Measurements from ENCODE around the gene GPR132.

GPR132 gene

DNA sequence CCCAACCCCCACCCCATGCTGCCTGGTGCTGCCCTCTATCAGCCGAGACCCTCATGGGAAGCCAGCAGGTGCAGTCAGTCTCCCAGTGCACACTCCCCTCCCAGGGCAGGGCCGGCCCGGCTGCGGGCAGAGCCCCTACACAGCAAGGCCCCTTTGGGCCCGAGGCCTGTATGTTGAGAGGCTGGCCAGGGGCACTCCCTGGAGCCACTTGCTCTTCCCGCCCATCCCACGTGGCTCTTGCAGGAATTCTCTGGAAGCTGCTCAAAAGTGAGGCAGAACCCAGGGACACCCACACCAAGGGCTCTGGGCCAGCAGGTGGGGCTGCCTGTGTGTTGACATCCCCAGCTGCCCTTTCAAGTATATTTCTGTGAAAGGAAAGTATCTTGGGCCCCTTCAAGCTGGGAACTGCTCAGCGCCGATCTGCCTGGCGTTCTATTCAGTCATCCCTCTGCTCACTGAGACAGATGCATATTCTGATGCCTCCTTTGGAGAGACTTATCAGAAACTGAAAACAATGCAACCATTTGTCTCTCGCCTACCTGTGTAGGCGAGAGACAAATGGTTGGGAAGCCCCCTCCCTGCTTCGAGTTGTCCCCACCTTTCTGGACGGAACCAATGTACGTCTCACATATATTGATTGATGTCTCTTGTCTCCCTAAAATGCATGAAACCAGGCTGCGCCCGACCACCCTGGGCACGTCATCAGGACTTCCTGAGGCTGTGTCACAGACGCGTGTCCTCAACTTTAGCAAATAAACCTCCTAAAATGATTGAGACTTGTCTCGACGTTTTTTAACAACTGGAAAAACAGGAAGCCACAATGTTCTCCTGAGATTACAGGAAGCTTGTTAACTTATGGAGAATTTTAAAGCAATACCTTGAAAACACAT is 6.0 kb downstream of the GPR132 start:
- TF ChIP-seq Cebpa-rat (IDR thresholded peaks at IDR 0.05), result no peak
- Histone ChIP-seq H3K4me2 (peak overlapping the region; percentile 96 to 100 (median 98)), H3K27me3 (no peaks in the 10 kb centered on the region), H4K20me1 (peaks cover 0 to 63% (median 50%) of the 10 kb centered on the region in 11 experiments; a peak in 19 of 22 replicates), H3K9me3 (replicated peaks in 1 of 11) (no peaks in the 10 kb centered on the region), H3K4me3 (peak overlapping the region; percentile 12 to 82 (median 66); a peak in 15 of 20 replicates), H3K36me3 (peaks cover 31 to 39% (median 37%) of the 10 kb centered on the region in 11 experiments), H3K4me1 (peaks cover 64 to 72% (median 67%) of the 10 kb centered on the region in 10 experiments), H3K27ac (peak overlapping the region; percentile 78 to 96 (median 93)), H3K9ac (peak overlapping the region; percentile 74 to 93 (median 87); a peak in 21 of 22 replicates)

- peak overlapping the region in 9 of 10 experiments; percentile 2 to 82 (median 71); a peak in 12 of 20 replicates for H3K4me3 ChIP-seq
- H3K9me3 ChIP-seq (replicated peaks in 1 of 11), result no peaks in the 10 kb centered on the region
- H4K20me1 ChIP-seq, result peaks cover 5 to 70% (median 57%) of the 10 kb centered on the region in 11 experiments; a peak in 19 of 22 replicates
- H3K9ac ChIP-seq, result peak overlapping the region; percentile 74 to 93 (median 87); a peak in 21 of 22 replicates
- peaks cover 38 to 46% (median 44%) of the 10 kb centered on the region in 11 experiments for H3K36me3 ChIP-seq
- TF ChIP-seq Cebpa-rat (IDR thresholded peaks at IDR 0.05), result no peak
- peaks cover 57 to 65% (median 60%) of the 10 kb centered on the region in 10 experiments for H3K4me1 ChIP-seq
- no peaks in the 10 kb centered on the region for H3K27me3 ChIP-seq
- H3K4me2 ChIP-seq, result peak overlapping the region; percentile 96 to 100 (median 98)
- H3K27ac ChIP-seq, result peak overlapping the region; percentile 0 to 96 (median 93); a peak in 20 of 22 replicates
Observed at GRCh38 chr14:105058521-105059034, 6.7 kb downstream of the GPR132 start.

DNA sequence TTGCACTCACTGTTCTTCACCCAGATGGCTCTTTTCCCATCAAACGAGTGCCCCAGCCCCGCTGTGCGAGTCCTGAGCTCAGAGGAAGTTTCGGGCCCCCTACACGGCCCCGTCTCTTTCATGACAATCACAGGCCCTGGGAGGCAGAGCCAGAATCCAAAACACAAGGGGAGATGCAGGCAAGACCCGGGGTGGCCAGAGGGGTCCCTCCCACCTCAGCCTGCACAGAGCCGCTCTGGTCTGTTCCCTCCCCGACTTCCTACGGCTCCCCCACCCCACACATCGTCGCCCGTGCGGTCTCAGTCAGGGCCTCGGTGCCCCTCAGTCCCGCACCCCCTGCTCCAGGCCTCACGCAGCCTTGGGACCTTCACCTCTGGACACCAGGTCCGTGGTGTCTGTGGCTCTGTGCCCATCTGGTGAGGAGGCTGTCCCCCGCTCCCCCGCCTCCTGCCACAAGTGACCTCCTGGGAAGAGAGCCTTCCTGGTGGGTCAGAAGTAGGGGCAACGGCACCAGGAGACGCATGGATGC is 8.9 kb downstream of the GPR132 start:
- Histone ChIP-seq H3K4me2 (no peak overlapping the region), H3K4me3 (no peak overlapping the region), H3K4me1 (peaks cover 34 to 42% (median 38%) of the 10 kb centered on the region in 10 experiments), H3K9ac (peak overlapping the region in 1 of 11 experiments; percentile 28; a peak in 2 of 22 replicates), H4K20me1 (peaks cover 5 to 88% (median 74%) of the 10 kb centered on the region in 11 experiments; a peak in 20 of 22 replicates), H3K9me3 (replicated peaks in 1 of 11) (no peaks in the 10 kb centered on the region), H3K36me3 (peaks cover 55 to 69% (median 66%) of the 10 kb centered on the region in 11 experiments), H3K27me3 (no peaks in the 10 kb centered on the region), H3K27ac (no peak overlapping the region; a peak in 1 of 22 replicates)
- TF ChIP-seq Cebpa-rat (IDR thresholded peaks at IDR 0.05), result no peak

- H3K4me2 ChIP-seq, result no peak overlapping the region
Observed at GRCh38 chr14:105055736-105056302, 9.4 kb downstream of the GPR132 start.

GRCh38 chr14:105055334-105055733 is 9.9 kb downstream of the GPR132 start:
- no peak for TF ChIP-seq Cebpa-rat (IDR thresholded peaks at IDR 0.05)
- Histone ChIP-seq H3K4me2 (no peak overlapping the region), H3K9me3 (replicated peaks in 1 of 11) (no peaks in the 10 kb centered on the region), H3K27ac (no peak overlapping the region), H4K20me1 (peaks cover 15 to 98% (median 76%) of the 10 kb centered on the region in 11 experiments; a peak in 21 of 22 replicates), H3K4me3 (no peak overlapping the region), H3K36me3 (peaks cover 65 to 79% (median 76%) of the 10 kb centered on the region in 11 experiments), H3K4me1 (peaks cover 24 to 32% (median 27%) of the 10 kb centered on the region in 10 experiments), H3K27me3 (no peaks in the 10 kb centered on the region), H3K9ac (no peak overlapping the region)

More at GRCh38 chr14:105055736-105056302, 9.4 kb downstream of the GPR132 start:
- Histone ChIP-seq H3K9ac (no peak overlapping the region; a peak in 1 of 22 replicates), H4K20me1 (peaks cover 11 to 94% (median 74%) of the 10 kb centered on the region in 11 experiments; a peak in 21 of 22 replicates), H3K9me3 (replicated peaks in 1 of 11) (no peaks in the 10 kb centered on the region), H3K4me1 (peaks cover 29 to 37% (median 32%) of the 10 kb centered on the region in 10 experiments), H3K4me3 (no peak overlapping the region), H3K27ac (no peak overlapping the region; a peak in 1 of 22 replicates), H3K27me3 (no peaks in the 10 kb centered on the region), H3K36me3 (peaks cover 60 to 74% (median 71%) of the 10 kb centered on the region in 11 experiments)
- no peak for TF ChIP-seq Cebpa-rat (IDR thresholded peaks at IDR 0.05)

GRCh38 chr14:105053996-105054395 is 11.2 kb downstream of the GPR132 start:
- Histone ChIP-seq H3K27me3 (no peaks in the 10 kb centered on the region), H3K36me3 (peaks cover 78 to 92% (median 90%) of the 10 kb centered on the region in 11 experiments), H3K9me3 (replicated peaks in 1 of 11) (no peaks in the 10 kb centered on the region), H3K4me1 (peaks cover 11 to 19% (median 14%) of the 10 kb centered on the region in 10 experiments), H3K9ac (0 out of 22 replicates have a peak overlapping the region, but pooled peaks of 1 of the 11 experiments have one; percentile 15), H3K4me3 (no peak overlapping the region), H3K4me2 (no peak overlapping the region), H4K20me1 (peaks cover 23 to 100% (median 80%) of the 10 kb centered on the region in 11 experiments; a peak in 21 of 22 replicates), H3K27ac (no peak overlapping the region)
- no peak for TF ChIP-seq Cebpa-rat (IDR thresholded peaks at IDR 0.05)

DNA sequence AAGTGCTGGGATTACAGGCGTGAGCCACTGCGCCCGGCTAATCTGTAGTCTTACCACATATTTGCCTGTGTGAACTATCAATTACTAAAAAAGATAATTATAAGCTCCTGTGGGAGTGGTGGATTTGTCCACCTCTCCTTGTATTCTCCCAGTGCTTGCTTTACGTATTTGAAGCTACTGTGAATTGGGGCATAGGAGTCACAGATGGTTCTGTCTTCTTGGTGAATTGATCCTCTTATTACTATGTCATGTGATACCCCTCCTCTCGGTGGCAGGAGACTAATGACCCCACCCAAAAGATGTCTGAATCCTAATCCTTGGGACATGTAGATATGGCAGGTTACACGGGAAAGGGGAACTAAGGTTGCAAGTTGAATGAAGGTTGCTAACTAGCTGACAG is 11.8 kb downstream of the GPR132 start:
- Histone ChIP-seq H3K4me3 (no peak overlapping the region), H4K20me1 (peaks cover 23 to 99% (median 77%) of the 10 kb centered on the region in 11 experiments; a peak in 21 of 22 replicates), H3K9ac (0 out of 22 replicates have a peak overlapping the region, but pooled peaks of 1 of the 11 experiments have one; percentile 15), H3K27ac (no peak overlapping the region), H3K27me3 (no peaks in the 10 kb centered on the region), H3K36me3 (peaks cover 82 to 97% (median 92%) of the 10 kb centered on the region in 11 experiments), H3K4me2 (no peak overlapping the region), H3K4me1 (peaks cover 5 to 13% (median 8%) of the 10 kb centered on the region in 10 experiments), H3K9me3 (replicated peaks in 1 of 11) (no peaks in the 10 kb centered on the region)
- TF ChIP-seq Cebpa-rat (IDR thresholded peaks at IDR 0.05), result no peak

DNA sequence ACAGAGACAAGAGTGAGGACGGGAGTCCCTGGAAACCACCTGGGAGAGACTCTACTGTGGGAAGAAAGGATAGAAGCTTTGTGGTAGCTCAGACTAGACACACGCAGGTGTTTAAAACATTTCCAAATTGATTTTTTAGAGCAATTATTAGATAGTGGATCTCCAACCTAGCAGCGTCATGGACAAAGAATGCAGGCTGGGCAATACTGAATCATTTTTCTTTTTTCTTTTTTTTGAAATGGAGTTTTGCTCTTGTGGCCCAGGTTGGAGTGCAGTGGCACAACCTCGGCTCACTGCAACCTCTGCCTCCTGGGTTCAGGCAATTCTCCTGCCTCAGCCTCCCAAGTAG is 13.1 kb downstream of the GPR132 start:
- no peak overlapping the region for H3K4me2 ChIP-seq
- no peak overlapping the region for H3K4me3 ChIP-seq
- TF ChIP-seq Cebpa-rat (IDR thresholded peaks at IDR 0.05), result no peak
- no peak overlapping the region for H3K9ac ChIP-seq
- H3K9me3 ChIP-seq (replicated peaks in 1 of 11), result no peaks in the 10 kb centered on the region
- H3K4me1 ChIP-seq, result peaks cover 0 to 6% (median 0%) of the 10 kb centered on the region in 10 experiments; a peak in 6 of 20 replicates
- H3K27me3 ChIP-seq, result no peaks in the 10 kb centered on the region
- H4K20me1 ChIP-seq, result peaks cover 23 to 99% (median 78%) of the 10 kb centered on the region in 11 experiments; a peak in 21 of 22 replicates
- no peak overlapping the region for H3K27ac ChIP-seq
- peaks cover 79 to 98% (median 91%) of the 10 kb centered on the region in 11 experiments for H3K36me3 ChIP-seq
